ENCODE data around the gene MIEN1.

MIEN1 gene

DNA sequence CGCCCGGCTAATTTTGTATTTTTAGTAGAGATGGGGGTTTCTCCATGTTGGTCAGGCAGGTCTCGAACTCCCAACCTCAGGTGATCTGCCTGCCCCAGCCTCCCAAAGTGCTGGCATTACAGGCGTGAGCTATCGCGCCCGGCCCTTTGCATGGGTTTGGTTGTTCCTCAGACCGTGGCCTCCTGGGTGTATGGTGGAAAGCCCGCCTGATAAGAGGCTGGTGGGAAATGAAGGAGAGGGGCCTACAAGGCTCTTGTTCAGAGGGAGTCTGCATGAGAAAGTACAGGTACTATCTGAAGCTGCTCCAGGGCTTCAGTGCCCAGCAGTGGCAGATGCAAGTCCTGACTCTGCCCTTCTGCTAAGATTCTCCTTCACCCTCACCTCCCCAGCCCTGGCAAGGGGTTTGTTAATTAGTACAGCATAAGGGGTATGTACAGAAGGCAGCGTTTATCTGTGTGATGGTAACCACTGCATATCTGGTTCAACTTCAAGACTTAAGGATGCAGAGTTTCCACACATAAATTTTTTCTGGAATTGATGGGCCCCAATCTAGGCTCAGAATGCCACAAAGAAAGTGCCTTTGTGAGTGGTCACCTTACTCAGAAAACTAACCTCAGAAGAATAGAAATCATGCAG is 31.6 kb upstream of the MIEN1 start:
- no peak overlapping the region for H3K4me3 ChIP-seq (ENCODE audit: low read depth, low read length)
- TF ChIP-seq, protein P1, sequence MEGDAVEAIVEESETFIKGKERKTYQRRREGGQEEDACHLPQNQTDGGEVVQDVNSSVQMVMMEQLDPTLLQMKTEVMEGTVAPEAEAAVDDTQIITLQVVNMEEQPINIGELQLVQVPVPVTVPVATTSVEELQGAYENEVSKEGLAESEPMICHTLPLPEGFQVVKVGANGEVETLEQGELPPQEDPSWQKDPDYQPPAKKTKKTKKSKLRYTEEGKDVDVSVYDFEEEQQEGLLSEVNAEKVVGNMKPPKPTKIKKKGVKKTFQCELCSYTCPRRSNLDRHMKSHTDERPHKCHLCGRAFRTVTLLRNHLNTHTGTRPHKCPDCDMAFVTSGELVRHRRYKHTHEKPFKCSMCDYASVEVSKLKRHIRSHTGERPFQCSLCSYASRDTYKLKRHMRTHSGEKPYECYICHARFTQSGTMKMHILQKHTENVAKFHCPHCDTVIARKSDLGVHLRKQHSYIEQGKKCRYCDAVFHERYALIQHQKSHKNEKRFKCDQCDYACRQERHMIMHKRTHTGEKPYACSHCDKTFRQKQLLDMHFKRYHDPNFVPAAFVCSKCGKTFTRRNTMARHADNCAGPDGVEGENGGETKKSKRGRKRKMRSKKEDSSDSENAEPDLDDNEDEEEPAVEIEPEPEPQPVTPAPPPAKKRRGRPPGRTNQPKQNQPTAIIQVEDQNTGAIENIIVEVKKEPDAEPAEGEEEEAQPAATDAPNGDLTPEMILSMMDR (IDR thresholded peaks at IDR 0.05; ENCODE audit: low read depth, low read length) = no peak

DNA sequence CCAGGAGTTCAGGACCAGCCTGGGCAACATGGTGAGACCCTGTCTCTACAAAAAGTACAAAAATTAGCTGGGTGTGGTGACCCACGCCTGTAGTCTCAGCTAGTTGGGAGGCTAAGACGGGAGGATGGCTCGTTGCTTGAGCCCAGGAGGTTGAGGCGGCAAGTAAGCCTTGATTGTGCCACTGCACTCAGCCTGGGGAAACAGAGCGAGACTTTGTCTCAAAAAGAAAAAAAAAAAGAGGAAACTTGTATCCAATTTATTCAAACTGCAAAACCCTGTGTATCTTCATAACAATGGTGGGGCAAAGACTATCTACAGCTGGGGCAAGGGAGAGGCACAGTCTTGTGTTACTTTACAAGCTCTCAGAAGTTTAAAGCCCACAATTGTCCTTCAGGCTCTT is 28.9 kb upstream of the MIEN1 start:
- TF ChIP-seq, protein P1 (IDR thresholded peaks at IDR 0.05; ENCODE audit: low read depth, low read length) = no peak
- no peak overlapping the region for H3K4me3 ChIP-seq (ENCODE audit: low read depth, low read length)

DNA sequence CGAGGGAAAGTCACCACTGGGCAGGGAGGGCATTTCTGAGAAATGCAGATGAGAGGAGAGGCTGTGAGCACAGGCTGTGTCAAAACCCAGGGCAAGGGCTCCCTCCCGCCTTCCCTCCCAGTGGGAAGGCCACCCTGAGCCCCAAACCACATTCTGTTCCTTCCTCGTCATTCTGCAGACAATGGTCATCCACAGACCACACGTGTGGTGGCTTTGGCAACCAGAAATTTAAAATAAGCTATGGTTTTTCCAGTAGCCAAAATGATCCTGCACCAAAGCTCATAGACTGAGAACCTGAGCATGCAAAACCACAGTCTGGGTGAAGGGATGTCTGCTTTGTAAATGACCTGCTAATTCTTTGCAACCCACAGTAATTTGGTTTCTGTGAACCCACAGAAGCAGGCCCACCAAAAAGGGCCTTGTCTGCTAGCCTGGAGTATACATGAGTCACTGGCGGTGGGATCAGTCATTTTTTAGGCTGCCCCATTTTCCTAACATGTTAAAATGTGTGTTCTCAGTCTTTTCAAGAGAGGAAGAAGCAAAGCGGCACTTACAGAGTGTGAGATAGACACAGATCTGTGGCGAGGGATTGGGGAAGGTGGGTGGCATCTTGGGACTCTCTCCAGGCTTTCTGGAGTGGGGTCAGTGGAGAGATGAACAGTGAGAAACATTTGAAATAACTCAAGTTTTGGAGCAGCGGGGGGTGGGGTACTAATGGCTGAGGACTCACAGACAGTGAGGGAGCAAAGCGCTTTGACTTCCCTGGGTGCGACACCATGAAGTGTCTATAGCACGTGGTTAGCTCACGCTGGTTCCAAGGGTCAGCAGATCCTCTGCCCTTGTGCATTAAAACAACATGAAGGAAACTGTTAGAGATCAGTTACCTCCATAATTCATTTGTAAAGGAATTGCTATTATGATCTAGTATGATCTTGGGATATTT is 27.9 kb upstream of the MIEN1 start:
- H3K4me3 ChIP-seq (ENCODE audit: low read depth, low read length) = no peak overlapping the region
- TF ChIP-seq, protein P1 (IDR thresholded peaks at IDR 0.05; ENCODE audit: low read depth, low read length) = no peak

DNA sequence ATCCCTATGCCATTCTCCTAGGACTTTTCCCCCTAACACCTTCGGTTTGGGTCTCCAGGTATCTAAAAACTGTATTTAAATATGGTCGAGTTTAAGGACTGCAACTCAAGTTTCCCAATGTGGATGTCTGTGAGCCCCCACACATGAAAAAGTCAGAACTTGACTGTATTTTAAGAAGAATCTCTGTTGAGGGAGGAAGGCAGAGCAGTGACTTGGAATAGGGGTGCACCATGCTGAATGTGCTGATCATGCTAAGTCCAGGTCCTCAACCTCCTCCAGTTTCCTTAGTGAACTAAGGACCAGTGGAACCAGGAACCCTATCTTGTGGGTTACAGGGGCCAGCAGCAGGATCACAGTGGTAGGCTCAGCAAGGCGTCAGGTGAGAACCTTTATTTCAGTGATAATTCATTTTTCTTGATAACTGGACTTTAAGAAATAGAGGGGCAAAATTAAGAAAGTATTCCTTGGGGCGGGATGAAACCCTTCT is 26.9 kb upstream of the MIEN1 start:
- TF ChIP-seq, protein P1 (IDR thresholded peaks at IDR 0.05; ENCODE audit: low read depth, low read length) = no peak
- H3K4me3 ChIP-seq (ENCODE audit: low read depth, low read length) = no peak overlapping the region

DNA sequence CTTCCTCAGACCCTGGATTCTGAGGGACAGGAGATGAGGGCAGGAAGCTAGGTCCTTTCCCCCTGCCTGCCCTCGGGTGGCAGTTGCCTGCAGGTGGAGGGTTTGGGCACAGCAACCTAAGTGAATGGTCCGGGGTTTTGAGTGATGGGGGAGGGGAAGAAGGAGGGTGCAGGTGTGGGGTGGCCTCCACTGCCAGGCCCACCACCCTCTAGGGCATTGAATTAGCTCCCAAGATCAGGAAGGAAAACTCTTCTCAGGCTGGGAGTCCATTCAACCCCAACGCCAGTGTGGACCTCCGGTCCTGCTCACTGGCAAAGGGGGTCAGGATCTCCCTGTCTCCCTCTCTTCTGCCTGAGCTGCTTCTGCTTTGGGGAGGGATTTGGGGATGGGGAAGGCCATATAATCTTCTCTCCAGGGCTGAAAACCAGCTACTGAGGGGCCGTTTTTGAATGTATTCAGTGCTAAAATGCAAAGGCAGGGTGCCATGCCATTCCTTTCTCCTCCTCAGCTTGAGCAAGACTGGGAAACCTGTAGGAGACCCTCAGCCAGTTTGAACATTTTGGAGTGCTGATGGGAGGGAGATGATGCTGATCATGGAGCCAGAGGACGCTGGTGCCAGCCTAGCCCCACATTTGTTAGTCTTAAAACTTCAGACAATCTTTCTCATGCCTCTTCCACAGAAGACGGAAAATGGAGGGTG is 26.2 kb upstream of the MIEN1 start:
- H3K4me3 ChIP-seq (ENCODE audit: low read depth, low read length) = no peak overlapping the region
- TF ChIP-seq, protein P1 (IDR thresholded peaks at IDR 0.05; ENCODE audit: low read depth, low read length) = no peak

DNA sequence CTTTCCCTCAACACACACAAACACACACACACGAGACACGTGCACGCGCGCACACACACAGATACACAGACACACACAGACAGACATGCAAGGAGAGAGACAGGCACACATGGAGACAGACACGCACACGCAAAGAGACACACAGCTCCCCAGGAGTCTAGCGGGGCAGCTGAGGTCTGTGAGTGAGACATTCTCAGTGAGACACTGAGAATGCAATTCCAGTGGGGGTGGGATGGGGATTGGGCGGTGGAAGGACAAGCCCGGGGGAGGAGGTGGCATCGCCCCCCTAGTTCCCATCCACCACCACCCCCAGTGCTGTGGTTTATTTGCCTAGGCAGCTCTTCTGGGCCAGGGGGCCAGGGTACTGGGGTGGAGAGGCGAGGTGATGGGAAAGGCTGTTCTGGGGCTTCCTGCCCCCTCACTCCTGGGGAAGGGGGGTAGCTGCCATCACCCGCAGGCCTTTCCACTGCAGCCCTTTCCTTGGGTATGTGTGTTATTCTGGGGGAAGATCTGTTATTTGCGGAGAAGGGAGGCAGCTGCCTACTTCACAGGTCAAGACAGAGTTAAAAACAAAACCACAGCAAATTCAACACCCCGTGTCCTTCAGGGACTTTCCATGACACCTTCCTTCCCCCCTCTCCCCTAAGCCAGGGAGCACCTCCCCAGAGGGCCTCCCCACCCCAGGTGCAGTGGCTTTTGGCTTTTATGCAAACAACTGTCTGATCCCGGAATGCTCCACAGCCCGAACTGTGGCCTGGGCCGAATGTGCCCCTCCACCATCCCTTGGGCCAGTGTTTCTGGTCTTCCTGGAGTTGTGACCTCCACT is 25.4 kb upstream of the MIEN1 start:
- TF ChIP-seq, protein P1 (IDR thresholded peaks at IDR 0.05; ENCODE audit: low read depth, low read length) = no peak
- H3K4me3 ChIP-seq (ENCODE audit: low read depth, low read length) = no peak overlapping the region
